Tibial artery (tissue), 4 donors: ENCODE data around the gene OR4D11.

Experiments used
- DNase-seq, 2 donors: peaks; one replicate each; pipeline ENCODE4 v3.0.0-alpha.2; 2019
- H3K27ac ChIP-seq, 2 donors: fragments of 200-600 bp; sonication (generic) in 1 of 2; 1 replicate in 1 of 2; 2 replicates in 1 of 2; pipeline ENCODE4 v1.5.1; 2018 to 2019; ENCODE audit warnings: mild to moderate bottlenecking in 1 of 2
- H3K27me3 ChIP-seq, 2 donors: fragments of 200-600 bp; sonication (generic) in 1 of 2; one replicate each; pipeline versions ENCODE4 v1.5.1 to v1.6.0; 2016 to 2019
- H3K36me3 ChIP-seq, 3 donors: fragments of 200-600 bp; sonication (generic) in 2 of 3; one replicate each; pipeline ENCODE4 v1.5.1; 2016 to 2019; ENCODE audit warnings: mild to moderate bottlenecking in 2 of 3
- H3K4me1 ChIP-seq, 4 donors: fragments of 200-600 bp; sonication (generic) in 2 of 4; 1 replicate in 3 of 4; 2 replicates in 1 of 4; pipeline ENCODE4 v1.5.1; 2016 to 2019
- H3K4me3 ChIP-seq, 2 donors: fragments of 200-600 bp; sonication (generic) in 1 of 2; 1 replicate in 1 of 2; 2 replicates in 1 of 2; pipeline ENCODE4 v1.5.1; 2018 to 2019; ENCODE audit warnings: mild to moderate bottlenecking in 2 of 2
- H3K9me3 ChIP-seq, 3 donors: fragments of 200-600 bp; sonication (generic) in 1 of 3; one replicate each; pipeline ENCODE4 v1.5.1; 2016 to 2019
- intact Hi-C: fragments of 100-400 bp; cut with DNase I; formaldehyde crosslinking; loops from one replicate; pipeline ENCODE4 v1.15.0; 2023; ENCODE audit warnings: low total_unique reads
- TF ChIP-seq, protein P1 (sequence below), 2 experiments: fragments of 200-600 bp in 1 of 2; fragments of 450-650 bp in 1 of 2; IDR thresholded peaks; one replicate each; pipeline ENCODE4 v1.5.1; 2017 to 2019; ENCODE audit warnings: antibody characterized with exemption in 2 of 2, mild to moderate bottlenecking in 1 of 2, moderate library complexity in 1 of 2

Gene OR4D11

DNA sequence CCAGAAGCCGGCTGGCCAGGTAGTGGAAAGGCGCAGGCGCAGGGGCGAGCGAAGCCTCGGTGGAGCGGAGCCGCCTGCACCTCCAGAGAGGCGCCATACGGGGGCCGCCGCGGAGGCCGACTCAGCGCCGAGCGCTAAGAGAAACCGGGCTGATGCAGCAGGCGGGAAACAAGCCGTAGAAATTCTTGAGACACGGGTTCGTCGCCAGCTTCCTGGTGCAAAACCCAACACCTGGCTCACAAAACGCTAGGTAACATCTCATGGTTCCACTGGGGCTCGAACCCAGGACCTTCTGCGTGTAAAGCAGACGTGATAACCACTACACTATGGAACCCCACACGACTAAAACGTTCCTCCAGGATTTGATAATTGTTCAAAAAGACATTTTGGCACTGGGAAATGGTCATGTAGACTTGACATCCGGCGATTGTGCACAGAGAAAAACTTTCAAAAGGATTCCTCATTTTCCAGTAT is 47.0 kb downstream of the OR4D11 start:
- TF ChIP-seq, protein P1, sequence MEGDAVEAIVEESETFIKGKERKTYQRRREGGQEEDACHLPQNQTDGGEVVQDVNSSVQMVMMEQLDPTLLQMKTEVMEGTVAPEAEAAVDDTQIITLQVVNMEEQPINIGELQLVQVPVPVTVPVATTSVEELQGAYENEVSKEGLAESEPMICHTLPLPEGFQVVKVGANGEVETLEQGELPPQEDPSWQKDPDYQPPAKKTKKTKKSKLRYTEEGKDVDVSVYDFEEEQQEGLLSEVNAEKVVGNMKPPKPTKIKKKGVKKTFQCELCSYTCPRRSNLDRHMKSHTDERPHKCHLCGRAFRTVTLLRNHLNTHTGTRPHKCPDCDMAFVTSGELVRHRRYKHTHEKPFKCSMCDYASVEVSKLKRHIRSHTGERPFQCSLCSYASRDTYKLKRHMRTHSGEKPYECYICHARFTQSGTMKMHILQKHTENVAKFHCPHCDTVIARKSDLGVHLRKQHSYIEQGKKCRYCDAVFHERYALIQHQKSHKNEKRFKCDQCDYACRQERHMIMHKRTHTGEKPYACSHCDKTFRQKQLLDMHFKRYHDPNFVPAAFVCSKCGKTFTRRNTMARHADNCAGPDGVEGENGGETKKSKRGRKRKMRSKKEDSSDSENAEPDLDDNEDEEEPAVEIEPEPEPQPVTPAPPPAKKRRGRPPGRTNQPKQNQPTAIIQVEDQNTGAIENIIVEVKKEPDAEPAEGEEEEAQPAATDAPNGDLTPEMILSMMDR (IDR thresholded peaks at IDR 0.05): peak; percentile 65 to 72
- Histone ChIP-seq H3K9me3 (no peaks in the 10 kb centered on the region), H3K27me3 (no peaks in the 10 kb centered on the region), H3K4me1 (peaks cover 0 to 8% (median 0%) of the 10 kb centered on the region in 4 donors), H3K27ac (peak overlapping the region; percentile 79 to 84), H3K4me3 (peak overlapping the region; percentile 57 to 71), H3K36me3 (no peaks in the 10 kb centered on the region)
- intact Hi-C loops: loop anchor here (5.0 kb wide), 1 partner anchor 67 kb away; the partner anchor contains the start of gene OSBP
- DNase-seq: peak; percentile 68 to 84

DNA sequence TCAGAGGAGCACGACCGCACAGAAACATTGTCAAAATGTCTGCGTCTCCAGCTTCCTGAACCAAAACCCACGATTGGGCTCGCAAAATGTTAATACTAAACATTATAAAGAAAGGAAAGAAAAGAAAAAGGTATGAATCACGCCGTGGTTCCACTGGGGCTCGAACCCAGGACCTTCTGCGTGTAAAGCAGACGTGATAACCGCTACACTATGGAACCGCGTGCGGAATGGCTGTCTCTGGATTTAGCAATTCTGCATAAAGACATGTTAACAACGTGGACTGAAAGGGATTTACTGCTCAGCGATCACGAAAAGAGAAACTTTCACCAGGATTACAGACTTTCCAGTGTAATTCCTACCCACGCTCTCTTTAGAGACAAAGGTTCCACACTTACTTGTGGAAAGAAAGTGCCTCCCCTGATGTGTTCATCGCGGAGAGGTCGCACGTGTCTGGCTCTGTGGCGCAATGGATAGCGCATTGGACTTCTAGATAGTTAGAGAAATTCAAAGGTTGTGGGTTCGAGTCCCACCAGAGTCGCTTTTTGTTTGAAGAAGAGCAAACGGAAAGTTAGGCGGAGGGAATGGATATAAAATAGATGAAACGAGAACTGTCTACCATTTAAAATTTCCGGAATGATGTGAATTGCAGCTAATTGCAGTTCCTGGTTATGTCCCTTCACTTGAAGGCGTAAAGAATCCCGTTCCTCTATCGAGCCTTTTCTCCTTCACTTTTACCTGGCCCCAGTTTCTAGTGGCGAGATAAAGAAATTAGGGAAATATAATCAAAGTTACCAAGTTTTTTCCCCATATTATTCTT is 47.7 kb downstream of the OR4D11 start:
- peaks cover 0 to 14% (median 3%) of the 10 kb centered on the region in 4 donors for H3K4me1 ChIP-seq
- intact Hi-C loops: loop anchor here (5.0 kb wide), 1 partner anchor 66 kb away; the partner anchor contains the start of gene OSBP
- peak; percentile 83 to 87 for DNase-seq
- H3K9me3 ChIP-seq: no peaks in the 10 kb centered on the region
- H3K27ac ChIP-seq: peak overlapping the region; percentile 79 to 84
- H3K4me3 ChIP-seq: peak overlapping the region; percentile 57 to 71
- no peaks in the 10 kb centered on the region for H3K27me3 ChIP-seq
- TF ChIP-seq, protein P1 (IDR thresholded peaks at IDR 0.05): no peak
- H3K36me3 ChIP-seq: no peaks in the 10 kb centered on the region

DNA sequence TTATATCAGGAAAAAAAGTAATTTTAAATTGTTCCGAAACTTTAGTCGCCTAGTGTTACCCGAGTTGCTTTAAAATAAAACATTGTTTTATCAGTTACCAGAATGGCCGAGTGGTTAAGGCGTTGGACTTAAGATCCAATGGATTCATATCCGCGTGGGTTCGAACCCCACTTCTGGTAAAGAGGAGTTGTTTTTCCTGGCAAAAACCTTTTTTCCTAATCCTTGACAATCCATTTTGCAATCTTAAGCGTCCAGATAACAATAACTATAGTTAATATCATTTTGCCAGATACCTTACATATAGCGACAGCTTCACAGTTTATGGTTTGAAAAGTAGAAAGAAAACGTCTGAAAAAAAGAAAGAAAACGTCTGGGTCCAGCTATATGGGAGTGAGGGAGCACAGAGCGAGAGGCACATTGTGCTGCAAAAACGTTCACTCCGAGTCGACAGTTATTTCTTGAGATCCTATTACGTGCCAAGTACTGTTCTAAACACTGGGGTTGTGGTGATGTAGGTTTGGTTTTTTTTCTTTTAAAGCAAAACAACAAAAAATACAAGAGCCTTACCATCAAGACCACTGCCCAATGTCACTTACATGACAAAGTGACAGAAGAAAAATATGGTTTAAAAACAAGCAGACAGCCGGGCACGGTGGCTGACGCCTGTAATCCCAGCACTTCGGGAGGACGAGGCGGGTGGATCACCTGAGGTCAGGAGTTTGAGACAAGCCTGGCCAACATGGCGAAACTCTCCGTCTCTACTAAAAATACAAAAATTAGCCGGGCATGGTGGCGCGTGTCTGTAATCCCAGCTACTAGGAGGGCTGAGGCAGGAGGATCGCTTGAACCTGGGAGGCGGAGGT is 48.5 kb downstream of the OR4D11 start:
- Histone ChIP-seq H3K4me1 (peaks cover 0 to 17% (median 3%) of the 10 kb centered on the region in 4 donors), H3K36me3 (no peaks in the 10 kb centered on the region), H3K27me3 (no peaks in the 10 kb centered on the region), H3K4me3 (peak overlapping the region; percentile 57 to 71), H3K27ac (peak overlapping the region; percentile 79 to 84), H3K9me3 (no peaks in the 10 kb centered on the region)
- intact Hi-C loops: loop anchor here (5.0 kb wide), 1 partner anchor 65 kb away; the partner anchor contains the start of gene OSBP
- DNase-seq: peak in 1 of 2 donors; percentile 60
- TF ChIP-seq, protein P1 (IDR thresholded peaks at IDR 0.05): no peak

DNA sequence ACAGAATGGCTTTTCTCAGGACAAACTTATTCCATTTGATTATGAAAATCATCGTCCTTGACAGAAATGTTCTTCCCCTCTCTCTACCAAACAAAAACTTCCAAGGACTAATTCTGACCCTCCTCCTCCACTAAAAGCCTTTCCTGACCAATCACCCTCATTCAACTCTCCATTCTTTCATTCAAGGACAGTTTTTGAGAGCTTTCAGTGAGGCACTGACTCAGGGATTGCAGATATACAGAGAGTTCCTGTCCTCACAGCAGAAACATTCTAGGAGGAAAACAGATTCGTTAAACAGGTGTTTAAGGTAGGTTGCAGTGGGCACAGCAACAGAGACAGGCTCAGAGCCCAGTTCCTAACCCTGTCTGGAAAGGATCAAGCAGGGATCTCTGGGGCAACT is 49.5 kb downstream of the OR4D11 start:
- no peaks in the 10 kb centered on the region for H3K36me3 ChIP-seq
- no peaks in the 10 kb centered on the region for H3K27me3 ChIP-seq
- peak overlapping the region; percentile 79 to 84 for H3K27ac ChIP-seq
- no peak overlapping the region for H3K4me3 ChIP-seq
- TF ChIP-seq, protein P1 (IDR thresholded peaks at IDR 0.05): no peak
- no peak for DNase-seq
- no peaks in the 10 kb centered on the region for H3K9me3 ChIP-seq
- intact Hi-C loops: loop anchor here (5.0 kb wide), 1 partner anchor 64 kb away; the partner anchor contains the start of gene OSBP
- H3K4me1 ChIP-seq: peaks cover 0 to 26% (median 3%) of the 10 kb centered on the region in 4 donors

DNA sequence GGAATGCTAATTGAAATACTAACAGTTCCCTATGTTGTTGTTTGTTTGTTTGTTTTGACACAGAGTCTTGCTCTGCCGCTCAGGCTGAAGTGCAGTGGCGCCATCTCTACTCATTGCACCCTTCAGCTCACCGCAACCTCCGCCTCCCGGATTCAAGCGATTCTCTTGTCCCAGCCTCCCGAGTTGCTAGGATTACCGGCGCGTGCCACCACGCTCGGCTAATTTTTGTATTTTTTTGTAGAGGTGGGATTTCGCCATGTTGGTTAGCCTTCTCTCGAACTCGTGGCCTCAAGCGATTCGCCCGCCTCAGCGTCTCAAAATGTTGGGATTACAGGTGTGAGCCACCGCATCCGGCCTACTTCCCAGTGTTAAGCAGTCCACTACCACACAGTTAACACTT is 49.9 kb downstream of the OR4D11 start:
- Histone ChIP-seq H3K4me3 (no peak overlapping the region), H3K4me1 (peaks cover 0 to 26% (median 3%) of the 10 kb centered on the region in 4 donors), H3K36me3 (no peaks in the 10 kb centered on the region), H3K27me3 (no peaks in the 10 kb centered on the region), H3K27ac (peak overlapping the region in 1 of 2 donors; percentile 84), H3K9me3 (no peaks in the 10 kb centered on the region)
- intact Hi-C loops: loop anchor here (5.0 kb wide), 1 partner anchor 64 kb away; the partner anchor contains the start of gene OSBP
- no peak for DNase-seq
- TF ChIP-seq, protein P1 (IDR thresholded peaks at IDR 0.05): no peak
